Dedifferentiated amniotic fluid mesenchymal stem cell (primary cell): Measurements from ENCODE around the gene C19orf12.
"Not testable (repeated sequence)": the region's sequence is repeated elsewhere in the genome, so short reads cannot be mapped to it uniquely, and the experiment has no call there.

Experiments used
- DNase-seq: peaks from one replicate; pipeline ENCODE4 v3.0.0-alpha.2; 2016; ENCODE audit errors: extremely low spot score

The C19orf12 gene

GRCh38 chr19:29731331-29731850 is 16.3 kb upstream of the C19orf12 start:
- DNase-seq: no peak

GRCh38 chr19:29727906-29728305 is 12.8 kb upstream of the C19orf12 start:
- DNase-seq: no peak

- no peak for DNase-seq
These were observed 9.7 kb upstream of the C19orf12 start for GRCh38 chr19:29724746-29725145.

- no peak for DNase-seq
These were observed 9.1 kb upstream of the C19orf12 start for GRCh38 chr19:29724102-29724641.

- no peak for DNase-seq
These were observed 2.0 kb upstream of the C19orf12 start for GRCh38 chr19:29717051-29717450.

GRCh38 chr19:29715701-29716581 is 880 bp upstream of the C19orf12 start:
- no peak for DNase-seq

- no peak for DNase-seq
These were observed 599 bp downstream of the C19orf12 start for GRCh38 chr19:29714371-29714952.

- DNase-seq: no peak
These were observed 2.1 kb downstream of the C19orf12 start for GRCh38 chr19:29712744-29713516.

GRCh38 chr19:29711584-29712132 is 3.4 kb downstream of the C19orf12 start:
- no peak for DNase-seq

- DNase-seq: not testable (repeated sequence)
These were observed 5.6 kb downstream of the C19orf12 start for GRCh38 chr19:29709440-29709798.

GRCh38 chr19:29708554-29709439 is 6.3 kb downstream of the C19orf12 start:
- DNase-seq: no peak

- DNase-seq: no peak
These were observed 8.4 kb downstream of the C19orf12 start for GRCh38 chr19:29706635-29707034.

- no peak for DNase-seq
These were observed 9.4 kb downstream of the C19orf12 start for GRCh38 chr19:29705706-29706105.

GRCh38 chr19:29704562-29705558 is 10.2 kb downstream of the C19orf12 start:
- no peak for DNase-seq

GRCh38 chr19:29702963-29703320 is 12.1 kb downstream of the C19orf12 start:
- no peak for DNase-seq

GRCh38 chr19:29702161-29702962 is 12.7 kb downstream of the C19orf12 start:
- DNase-seq: no peak

GRCh38 chr19:29700498-29700897 is 14.6 kb downstream of the C19orf12 start:
- DNase-seq: no peak

GRCh38 chr19:29699861-29700260 is 15.2 kb downstream of the C19orf12 start:
- DNase-seq: no peak
